Activated CD8-positive, alpha-beta memory T cell treated with anti-CD3 and anti-CD28 coated beads for 48 hours (primary cell): ENCODE data around the gene CASKIN1.

Experiments used
- DNase-seq, 3 experiments: peaks; one replicate each; pipeline ENCODE4 v3.0.0-alpha.2; 2020; ENCODE audit warnings: low read depth in 2 of 3, low spot score in 2 of 3

The CASKIN1 gene

GRCh38 chr16:2159175-2159838 is 37.1 kb downstream of the CASKIN1 start:
- no peak for DNase-seq

- no peak for DNase-seq
These were observed 38.2 kb downstream of the CASKIN1 start for GRCh38 chr16:2158262-2158638.

- no peak for DNase-seq
These were observed 38.7 kb downstream of the CASKIN1 start for GRCh38 chr16:2157480-2158261.

- DNase-seq, result no peak
These were observed 39.6 kb downstream of the CASKIN1 start for GRCh38 chr16:2156849-2157224.

- no peak for DNase-seq
These were observed 40.2 kb downstream of the CASKIN1 start for GRCh38 chr16:2155977-2156848.

GRCh38 chr16:2155091-2155950 is 41.1 kb downstream of the CASKIN1 start, which contains the start of gene TRAF7:
TSS of gene TRAF7 (plus strand) at chr16:2155782. CDS start at chr16:2163921, 8,139 bp downstream.
- peak; percentile 94 to 96 (median 96) for DNase-seq

- peak in 1 of 3 experiments; percentile 33 for DNase-seq
These were observed 41.8 kb downstream of the CASKIN1 start for GRCh38 chr16:2154533-2155090.

GRCh38 chr16:2152695-2153506 is 43.5 kb downstream of the CASKIN1 start:
- DNase-seq, result peak in 2 of 3 experiments; percentile 37 to 44

GRCh38 chr16:2151188-2152091 is 45.0 kb downstream of the CASKIN1 start:
- peak in 1 of 3 experiments; percentile 43 for DNase-seq

- DNase-seq, result peak in 1 of 3 experiments; percentile 47
These were observed 45.8 kb downstream of the CASKIN1 start for GRCh38 chr16:2150418-2151187.

GRCh38 chr16:2149630-2150417 is 46.6 kb downstream of the CASKIN1 start:
- DNase-seq, result peak in 1 of 3 experiments; percentile 61

GRCh38 chr16:2148714-2149629 is 47.4 kb downstream of the CASKIN1 start:
- no peak for DNase-seq

- no peak for DNase-seq
These were observed 48.3 kb downstream of the CASKIN1 start, which contains the start of gene RAB26 for GRCh38 chr16:2147981-2148671. TSS of gene RAB26 (plus strand) at chr16:2148625. CDS start at chr16:2148784, 159 bp downstream.

GRCh38 chr16:2147378-2147777 is 49.0 kb downstream of the CASKIN1 start:
- no peak for DNase-seq

- DNase-seq, result no peak
These were observed 50.6 kb downstream of the CASKIN1 start for GRCh38 chr16:2145843-2146242.
